Fibroblast of the conjunctiva (primary cell): ENCODE results near the gene IFI27L1.

ENCODE experiments used
- DNase-seq: peaks from one replicate; pipeline ENCODE4 v3.0.0-alpha.2; 2010; ENCODE audit warnings: low read depth

IFI27L1 gene

GRCh38 chr14:94080621-94081385 lies at the start of gene IFI27L1, which contains the start of gene DDX24:
Gene IFI27L1 (plus strand): TSS chr14:94081310. CDS start chr14:94096938, 15,628 bp downstream.
Gene DDX24 (minus strand): TSS chr14:94081202. CDS start chr14:94079742, 1,460 bp downstream.
- peak; percentile 89 for DNase-seq

GRCh38 chr14:94031883-94032279 lies 49.2 kb upstream of the IFI27L1 start:
- DNase-seq = no peak

GRCh38 chr14:94034886-94035285 lies 46.2 kb upstream of the IFI27L1 start:
- no peak for DNase-seq

- DNase-seq = peak; percentile 38
Observed at GRCh38 chr14:94036313-94037167, 44.6 kb upstream of the IFI27L1 start.

GRCh38 chr14:94037954-94038353 lies 43.2 kb upstream of the IFI27L1 start:
- no peak for DNase-seq

GRCh38 chr14:94038510-94038909 lies 42.6 kb upstream of the IFI27L1 start:
- DNase-seq = no peak

- no peak for DNase-seq
Observed at GRCh38 chr14:94038921-94039629, 42.0 kb upstream of the IFI27L1 start.

- no peak for DNase-seq
Observed at GRCh38 chr14:94040247-94040646, 40.9 kb upstream of the IFI27L1 start.

GRCh38 chr14:94040796-94041195 lies 40.3 kb upstream of the IFI27L1 start:
- no peak for DNase-seq

GRCh38 chr14:94041551-94042346 lies 39.4 kb upstream of the IFI27L1 start:
- peak; percentile 59 for DNase-seq

- no peak for DNase-seq
Observed at GRCh38 chr14:94042433-94043091, 38.5 kb upstream of the IFI27L1 start.

GRCh38 chr14:94043111-94043755 lies 37.9 kb upstream of the IFI27L1 start:
- no peak for DNase-seq

- DNase-seq = no peak
Observed at GRCh38 chr14:94043756-94044475, 37.2 kb upstream of the IFI27L1 start.

- no peak for DNase-seq
Observed at GRCh38 chr14:94044476-94045091, 36.5 kb upstream of the IFI27L1 start.

GRCh38 chr14:94045101-94045500 lies 36.0 kb upstream of the IFI27L1 start:
- DNase-seq = no peak

- no peak for DNase-seq
Observed at GRCh38 chr14:94045563-94046345, 35.4 kb upstream of the IFI27L1 start.

GRCh38 chr14:94046696-94047250 lies 34.3 kb upstream of the IFI27L1 start:
- DNase-seq = no peak

GRCh38 chr14:94047581-94047980 lies 33.5 kb upstream of the IFI27L1 start:
- DNase-seq = no peak
